Activated B cell treated with CpG ODN at 0.5 μM for 24 hours (primary cell): ENCODE results near the gene ALK. TPM values are rescaled to one million over a fixed set of nuclear protein-coding genes. Genes with fewer than 3 reads are reported as not detected.

Source experiments
- ATAC-seq: fragments of 200-7000 bp; cut with Tn5 transposase; one replicate; pipeline ENCODE4 v1.10.0; 2021; ENCODE audit warnings: low read depth, mild to moderate bottlenecking, moderate library complexity
- CTCF ChIA-PET: fragments of 350-600 bp; sonication (Branson Sonifier 250); formaldehyde crosslinking; loops from one replicate; lab custom pipeline; 2021; ENCODE audit warnings: antibody characterized with exemption; lab: Charles Lee
- POLR2A ChIA-PET: fragments of 350-600 bp; sonication (Branson Sonifier 250); formaldehyde crosslinking; loops from one replicate; lab custom pipeline; 2021; ENCODE audit warnings: antibody characterized with exemption; lab: Charles Lee
- DNase-seq: peaks from one replicate; pipeline ENCODE4 v3.0.0; 2022
- H3K27ac Mint-ChIP-seq: one replicate; pipeline ENCODE4 v1.8.0; 2020; ENCODE audit warnings: mixed read lengths
- H3K27me3 Mint-ChIP-seq: one replicate; pipeline ENCODE4 v1.8.0; 2021; ENCODE audit warnings: mixed read lengths
- H3K36me3 Mint-ChIP-seq: one replicate; pipeline ENCODE4 v1.8.0; 2021; ENCODE audit warnings: low read depth, mixed read lengths
- H3K4me1 Mint-ChIP-seq: one replicate; pipeline ENCODE4 v1.8.0; 2021; ENCODE audit warnings: mixed read lengths
- H3K4me3 Mint-ChIP-seq: one replicate; pipeline ENCODE4 v1.8.0; 2020; ENCODE audit warnings: mild to moderate bottlenecking, mixed read lengths
- H3K9me3 Mint-ChIP-seq: one replicate; pipeline ENCODE4 v1.8.0; 2020; ENCODE audit warnings: mixed read lengths
- CTCF ChIP-seq: fragments of 200-600 bp; IDR thresholded peaks from one replicate; pipeline ENCODE4 v1.8.0; 2022; ENCODE audit warnings: antibody characterized with exemption, mild to moderate bottlenecking
- intact Hi-C: fragments of 100-400 bp; cut with micrococcal nuclease; formaldehyde crosslinking; loops from one replicate; pipeline ENCODE4 v1.15.1; 2024
- total RNA-seq: library from RNA; stranded (reverse); gene quantifications from 2 replicates; pipeline ENCODE4 v1.2.3, GENCODE V29; 2022

Gene ALK
- total RNA-seq, 1 donor from 2014 or later, result not detected

GRCh38 chr2:29460190-29460589 lies 461.2 kb downstream of the ALK start:
- no peaks in the 10 kb centered on the region for H3K9me3 Mint-ChIP-seq
- ATAC-seq (no peak), DNase-seq (no peak)
- TF ChIP-seq CTCF, result no peak
- ChIA-PET POLR2A (no interaction called here), CTCF (no interaction called here)
- H3K27me3 Mint-ChIP-seq, result peaks cover 9% of the 10 kb centered on the region
- no peaks in the 10 kb centered on the region for H3K4me1 Mint-ChIP-seq
- no peak overlapping the region for H3K4me3 Mint-ChIP-seq
- intact Hi-C loops, result no loop called here
- no peaks in the 10 kb centered on the region for H3K36me3 Mint-ChIP-seq
- H3K27ac Mint-ChIP-seq, result no peak overlapping the region

- ATAC-seq (no peak), DNase-seq (no peak)
- Mint-ChIP-seq H3K27me3 (peaks cover 7% of the 10 kb centered on the region), H3K4me1 (no peaks in the 10 kb centered on the region), H3K27ac (no peak overlapping the region), H3K4me3 (no peak overlapping the region), H3K36me3 (no peaks in the 10 kb centered on the region), H3K9me3 (no peaks in the 10 kb centered on the region)
- no peak for TF ChIP-seq CTCF
- ChIA-PET CTCF (no interaction called here), POLR2A (no interaction called here)
- intact Hi-C loops, result no loop called here
Observed at GRCh38 chr2:29459445-29460179, 461.8 kb downstream of the ALK start.

GRCh38 chr2:29456429-29456828 lies 465.0 kb downstream of the ALK start:
- Mint-ChIP-seq H3K27ac (no peak overlapping the region), H3K27me3 (peaks cover 5% of the 10 kb centered on the region), H3K9me3 (no peaks in the 10 kb centered on the region), H3K36me3 (no peaks in the 10 kb centered on the region), H3K4me3 (no peak overlapping the region), H3K4me1 (no peaks in the 10 kb centered on the region)
- ChIA-PET POLR2A (no interaction called here), CTCF (no interaction called here)
- no peak for DNase-seq
- intact Hi-C loops, result no loop called here
- no peak for ATAC-seq
- no peak for TF ChIP-seq CTCF

GRCh38 chr2:29455200-29455860 lies 466.1 kb downstream of the ALK start:
- POLR2A ChIA-PET, result no interaction called here
- DNase-seq (no peak), ATAC-seq (no peak)
- intact Hi-C loops, result no loop called here
- peaks cover 1% of the 10 kb centered on the region for H3K27me3 Mint-ChIP-seq
- no peak overlapping the region for H3K27ac Mint-ChIP-seq
- no peak overlapping the region for H3K4me3 Mint-ChIP-seq
- no peaks in the 10 kb centered on the region for H3K9me3 Mint-ChIP-seq
- CTCF ChIA-PET, result no interaction called here
- TF ChIP-seq CTCF, result no peak
- H3K36me3 Mint-ChIP-seq, result no peaks in the 10 kb centered on the region
- H3K4me1 Mint-ChIP-seq, result no peaks in the 10 kb centered on the region

- H3K27me3 Mint-ChIP-seq, result no peaks in the 10 kb centered on the region
- POLR2A ChIA-PET, result no interaction called here
- H3K4me3 Mint-ChIP-seq, result no peak overlapping the region
- no peak overlapping the region for H3K27ac Mint-ChIP-seq
- CTCF ChIA-PET, result no interaction called here
- H3K9me3 Mint-ChIP-seq, result no peaks in the 10 kb centered on the region
- no peak for TF ChIP-seq CTCF
- intact Hi-C loops, result no loop called here
- H3K36me3 Mint-ChIP-seq, result no peaks in the 10 kb centered on the region
- no peak for ATAC-seq
- no peaks in the 10 kb centered on the region for H3K4me1 Mint-ChIP-seq
- no peak for DNase-seq
Observed at GRCh38 chr2:29452036-29452435, 469.4 kb downstream of the ALK start.
